ENCODE data around the gene BUB1.
"Not testable (repeated sequence)": the region's sequence is repeated elsewhere in the genome, so short reads cannot be mapped to it uniquely, and the experiment has no call there.

BUB1 gene

GRCh38 chr2:110645616-110646015 lies 32.2 kb downstream of the BUB1 start:
- Histone ChIP-seq H3K4me3 (ENCODE audit: low read depth in 1 of 2, low read length in 2 of 2) (no peak overlapping the region), H3K36me3 (ENCODE audit: insufficient read depth, low read length) (no peaks in the 10 kb centered on the region), H3K27me3 (ENCODE audit: control insufficient read depth in 1 of 2, insufficient read depth in 2 of 2, low read length in 2 of 2) (no peaks in the 10 kb centered on the region), H3K27ac (ENCODE audit: low read depth, low read length) (no peak overlapping the region), H3K9ac (ENCODE audit: low read length) (no peak overlapping the region), H3K4me1 (ENCODE audit: insufficient read depth, low read length) (no peaks in the 10 kb centered on the region), H3K9me3 (ENCODE audit: low read length) (no peaks in the 10 kb centered on the region)

- Histone ChIP-seq H3K27me3 (ENCODE audit: control insufficient read depth in 1 of 2, insufficient read depth in 2 of 2, low read length in 2 of 2) (no peaks in the 10 kb centered on the region), H3K4me1 (ENCODE audit: insufficient read depth, low read length) (no peaks in the 10 kb centered on the region), H3K9me3 (ENCODE audit: low read length) (no peaks in the 10 kb centered on the region), H3K27ac (ENCODE audit: low read depth, low read length) (no peak overlapping the region), H3K36me3 (ENCODE audit: insufficient read depth, low read length) (no peaks in the 10 kb centered on the region), H3K9ac (ENCODE audit: low read length) (no peak overlapping the region), H3K4me3 (ENCODE audit: low read depth in 1 of 2, low read length in 2 of 2) (no peak overlapping the region)
Measured at GRCh38 chr2:110644357-110644756, 33.5 kb downstream of the BUB1 start.

- Histone ChIP-seq H3K27ac (ENCODE audit: low read depth, low read length) (no peak overlapping the region), H3K9ac (ENCODE audit: low read length) (no peak overlapping the region), H3K4me3 (ENCODE audit: low read depth in 1 of 2, low read length in 2 of 2) (no peak overlapping the region), H3K9me3 (ENCODE audit: low read length) (no peaks in the 10 kb centered on the region), H3K4me1 (ENCODE audit: insufficient read depth, low read length) (no peaks in the 10 kb centered on the region), H3K36me3 (ENCODE audit: insufficient read depth, low read length) (no peaks in the 10 kb centered on the region), H3K27me3 (ENCODE audit: control insufficient read depth in 1 of 2, insufficient read depth in 2 of 2, low read length in 2 of 2) (no peaks in the 10 kb centered on the region)
Measured at GRCh38 chr2:110642360-110642759, 35.5 kb downstream of the BUB1 start.

GRCh38 chr2:110639972-110640371 lies 37.9 kb downstream of the BUB1 start:
- Histone ChIP-seq H3K9ac (ENCODE audit: low read length) (no peak overlapping the region), H3K4me1 (ENCODE audit: insufficient read depth, low read length) (no peaks in the 10 kb centered on the region), H3K4me3 (ENCODE audit: low read depth in 1 of 2, low read length in 2 of 2) (no peak overlapping the region), H3K27me3 (ENCODE audit: control insufficient read depth in 1 of 2, insufficient read depth in 2 of 2, low read length in 2 of 2) (no peaks in the 10 kb centered on the region), H3K36me3 (ENCODE audit: insufficient read depth, low read length) (no peaks in the 10 kb centered on the region), H3K27ac (ENCODE audit: low read depth, low read length) (no peak overlapping the region), H3K9me3 (ENCODE audit: low read length) (no peaks in the 10 kb centered on the region)

- no peak overlapping the region for H3K27ac ChIP-seq (ENCODE audit: low read depth, low read length)
- H3K9me3 ChIP-seq (ENCODE audit: low read length), result no peaks in the 10 kb centered on the region
- H3K36me3 ChIP-seq (ENCODE audit: insufficient read depth, low read length), result no peaks in the 10 kb centered on the region
- no peak overlapping the region for H3K4me3 ChIP-seq (ENCODE audit: low read depth in 1 of 2, low read length in 2 of 2)
- no peak overlapping the region for H3K9ac ChIP-seq (ENCODE audit: low read length)
- no peaks in the 10 kb centered on the region for H3K27me3 ChIP-seq (ENCODE audit: control insufficient read depth in 1 of 2, insufficient read depth in 2 of 2, low read length in 2 of 2)
- no peaks in the 10 kb centered on the region for H3K4me1 ChIP-seq (ENCODE audit: insufficient read depth, low read length)
Measured at GRCh38 chr2:110638952-110639695, 38.7 kb downstream of the BUB1 start.

- H3K9ac ChIP-seq (ENCODE audit: low read length), result no peak overlapping the region
- H3K36me3 ChIP-seq (ENCODE audit: insufficient read depth, low read length), result no peaks in the 10 kb centered on the region
- H3K27me3 ChIP-seq (ENCODE audit: control insufficient read depth in 1 of 2, insufficient read depth in 2 of 2, low read length in 2 of 2), result no peaks in the 10 kb centered on the region
Measured at GRCh38 chr2:110638004-110638403, 39.9 kb downstream of the BUB1 start.

GRCh38 chr2:110637093-110637492 lies 40.8 kb downstream of the BUB1 start:
- Histone ChIP-seq H3K36me3 (ENCODE audit: insufficient read depth, low read length) (no peaks in the 10 kb centered on the region), H3K4me1 (ENCODE audit: insufficient read depth, low read length) (no peaks in the 10 kb centered on the region), H3K27ac (ENCODE audit: low read depth, low read length) (no peak overlapping the region)

More at GRCh38 chr2:110638004-110638403, 39.9 kb downstream of the BUB1 start:
- Histone ChIP-seq H3K4me1 (ENCODE audit: insufficient read depth, low read length) (no peaks in the 10 kb centered on the region), H3K27ac (ENCODE audit: low read depth, low read length) (no peak overlapping the region), H3K4me3 (ENCODE audit: low read depth in 1 of 2, low read length in 2 of 2) (no peak overlapping the region), H3K9me3 (ENCODE audit: low read length) (no peaks in the 10 kb centered on the region)

GRCh38 chr2:110635949-110636628 lies 41.8 kb downstream of the BUB1 start:
- H3K36me3 ChIP-seq (ENCODE audit: insufficient read depth, low read length); H3K27me3 ChIP-seq (ENCODE audit: control insufficient read depth in 1 of 2, insufficient read depth in 2 of 2, low read length in 2 of 2); H3K4me3 ChIP-seq (ENCODE audit: low read depth in 1 of 2, low read length in 2 of 2); H3K4me1 ChIP-seq (ENCODE audit: insufficient read depth, low read length); H3K9me3 ChIP-seq (ENCODE audit: low read length); H3K27ac ChIP-seq (ENCODE audit: low read depth, low read length); H3K9ac ChIP-seq (ENCODE audit: low read length): not testable (repeated sequence)

More at GRCh38 chr2:110637093-110637492, 40.8 kb downstream of the BUB1 start:
- Histone ChIP-seq H3K9me3 (ENCODE audit: low read length) (no peaks in the 10 kb centered on the region), H3K4me3 (ENCODE audit: low read depth in 1 of 2, low read length in 2 of 2) (no peak overlapping the region), H3K9ac (ENCODE audit: low read length) (no peak overlapping the region), H3K27me3 (ENCODE audit: control insufficient read depth in 1 of 2, insufficient read depth in 2 of 2, low read length in 2 of 2) (no peaks in the 10 kb centered on the region)

GRCh38 chr2:110627348-110627747 lies 50.5 kb downstream of the BUB1 start:
- not testable (repeated sequence) for H3K27ac ChIP-seq (ENCODE audit: low read depth, low read length); H3K9ac ChIP-seq (ENCODE audit: low read length); H3K27me3 ChIP-seq (ENCODE audit: control insufficient read depth in 1 of 2, insufficient read depth in 2 of 2, low read length in 2 of 2); H3K36me3 ChIP-seq (ENCODE audit: insufficient read depth, low read length); H3K4me1 ChIP-seq (ENCODE audit: insufficient read depth, low read length); H3K4me3 ChIP-seq (ENCODE audit: low read depth in 1 of 2, low read length in 2 of 2); H3K9me3 ChIP-seq (ENCODE audit: low read length)

GRCh38 chr2:110619326-110619939 lies 58.4 kb downstream of the BUB1 start:
- H3K27ac ChIP-seq (ENCODE audit: low read depth, low read length); H3K27me3 ChIP-seq (ENCODE audit: control insufficient read depth in 1 of 2, insufficient read depth in 2 of 2, low read length in 2 of 2); H3K9ac ChIP-seq (ENCODE audit: low read length); H3K4me1 ChIP-seq (ENCODE audit: insufficient read depth, low read length); H3K36me3 ChIP-seq (ENCODE audit: insufficient read depth, low read length); H3K4me3 ChIP-seq (ENCODE audit: low read depth in 1 of 2, low read length in 2 of 2); H3K9me3 ChIP-seq (ENCODE audit: low read length): not testable (repeated sequence)

GRCh38 chr2:110613927-110614326 lies 63.9 kb downstream of the BUB1 start:
- not testable (repeated sequence) for H3K4me3 ChIP-seq (ENCODE audit: low read depth in 1 of 2, low read length in 2 of 2); H3K27ac ChIP-seq (ENCODE audit: low read depth, low read length); H3K36me3 ChIP-seq (ENCODE audit: insufficient read depth, low read length); H3K27me3 ChIP-seq (ENCODE audit: control insufficient read depth in 1 of 2, insufficient read depth in 2 of 2, low read length in 2 of 2); H3K4me1 ChIP-seq (ENCODE audit: insufficient read depth, low read length); H3K9me3 ChIP-seq (ENCODE audit: low read length); H3K9ac ChIP-seq (ENCODE audit: low read length)

All from muscle layer of colon (tissue), 2 donors.